BE2C (cell line): Measurements from ENCODE around the gene GRIK2.

Source experiments
- DNase-seq: peaks from one replicate; pipeline ENCODE4 v3.0.0-alpha.2; 2020
- H3K27me3 ChIP-seq: fragments of 250-450 bp; sonication (Bioruptor Pico); 2 replicates; pipeline ENCODE4 v1.5.1; 2020; ENCODE audit warnings: mild to moderate bottlenecking
- H3K36me3 ChIP-seq: fragments of 250-450 bp; sonication (Bioruptor Pico); 2 replicates; pipeline ENCODE4 v1.5.1; 2020; ENCODE audit warnings: mild to moderate bottlenecking
- H3K4me1 ChIP-seq: fragments of 250-450 bp; sonication (Bioruptor Pico); 2 replicates; pipeline ENCODE4 v1.5.1; 2020
- H3K4me3 ChIP-seq: 2 replicates; pipeline ENCODE4 v1.5.1; 2011; ENCODE audit warnings: low read depth, low read length
- H3K9me3 ChIP-seq: fragments of 250-450 bp; sonication (Bioruptor Pico); 2 replicates; pipeline ENCODE4 v1.5.1; 2020
- TF ChIP-seq, protein P1 (sequence below): IDR thresholded peaks from 2 replicates; pipeline ENCODE4 v1.5.1; 2012; ENCODE audit warnings: mild to moderate bottlenecking, low read depth, low read length

The GRIK2 gene

GRCh38 chr6:101940391-101940790 lies 546.9 kb downstream of the GRIK2 start:
- H3K36me3 ChIP-seq = no peaks in the 10 kb centered on the region
- no peaks in the 10 kb centered on the region for H3K4me1 ChIP-seq
- TF ChIP-seq, protein P1, sequence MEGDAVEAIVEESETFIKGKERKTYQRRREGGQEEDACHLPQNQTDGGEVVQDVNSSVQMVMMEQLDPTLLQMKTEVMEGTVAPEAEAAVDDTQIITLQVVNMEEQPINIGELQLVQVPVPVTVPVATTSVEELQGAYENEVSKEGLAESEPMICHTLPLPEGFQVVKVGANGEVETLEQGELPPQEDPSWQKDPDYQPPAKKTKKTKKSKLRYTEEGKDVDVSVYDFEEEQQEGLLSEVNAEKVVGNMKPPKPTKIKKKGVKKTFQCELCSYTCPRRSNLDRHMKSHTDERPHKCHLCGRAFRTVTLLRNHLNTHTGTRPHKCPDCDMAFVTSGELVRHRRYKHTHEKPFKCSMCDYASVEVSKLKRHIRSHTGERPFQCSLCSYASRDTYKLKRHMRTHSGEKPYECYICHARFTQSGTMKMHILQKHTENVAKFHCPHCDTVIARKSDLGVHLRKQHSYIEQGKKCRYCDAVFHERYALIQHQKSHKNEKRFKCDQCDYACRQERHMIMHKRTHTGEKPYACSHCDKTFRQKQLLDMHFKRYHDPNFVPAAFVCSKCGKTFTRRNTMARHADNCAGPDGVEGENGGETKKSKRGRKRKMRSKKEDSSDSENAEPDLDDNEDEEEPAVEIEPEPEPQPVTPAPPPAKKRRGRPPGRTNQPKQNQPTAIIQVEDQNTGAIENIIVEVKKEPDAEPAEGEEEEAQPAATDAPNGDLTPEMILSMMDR = no peak
- no peak overlapping the region for H3K4me3 ChIP-seq
- H3K9me3 ChIP-seq = no peaks in the 10 kb centered on the region
- H3K27me3 ChIP-seq = no peaks in the 10 kb centered on the region
- no peak for DNase-seq

GRCh38 chr6:101956961-101957360 lies 563.5 kb downstream of the GRIK2 start:
- TF ChIP-seq, protein P1 = no peak
- no peaks in the 10 kb centered on the region for H3K27me3 ChIP-seq
- DNase-seq = no peak

GRCh38 chr6:101961357-101961756 lies 567.8 kb downstream of the GRIK2 start:
- H3K4me3 ChIP-seq = no peak overlapping the region
- H3K9me3 ChIP-seq = no peaks in the 10 kb centered on the region
- H3K4me1 ChIP-seq = no peaks in the 10 kb centered on the region
- DNase-seq = no peak
- H3K27me3 ChIP-seq = no peaks in the 10 kb centered on the region
- TF ChIP-seq, protein P1 = 0 out of 2 replicates have a peak, but pooled peaks have one; percentile 4
- no peaks in the 10 kb centered on the region for H3K36me3 ChIP-seq

More at GRCh38 chr6:101956961-101957360, 563.5 kb downstream of the GRIK2 start:
- H3K4me3 ChIP-seq = no peak overlapping the region
- H3K9me3 ChIP-seq = no peaks in the 10 kb centered on the region
- no peaks in the 10 kb centered on the region for H3K4me1 ChIP-seq
- H3K36me3 ChIP-seq = no peaks in the 10 kb centered on the region; the same call in 1 of the 2 replicates

GRCh38 chr6:101980924-101981323 lies 587.4 kb downstream of the GRIK2 start:
- no peaks in the 10 kb centered on the region for H3K27me3 ChIP-seq
- H3K9me3 ChIP-seq = no peaks in the 10 kb centered on the region
- no peak overlapping the region for H3K4me3 ChIP-seq
- TF ChIP-seq, protein P1 = no peak
- H3K4me1 ChIP-seq = peaks cover 12% of the 10 kb centered on the region
- peak; percentile 42 for DNase-seq
- no peaks in the 10 kb centered on the region for H3K36me3 ChIP-seq

GRCh38 chr6:101986476-101986875 lies 593.0 kb downstream of the GRIK2 start:
- Histone ChIP-seq H3K27me3 (no peaks in the 10 kb centered on the region), H3K9me3 (no peaks in the 10 kb centered on the region), H3K36me3 (no peaks in the 10 kb centered on the region), H3K4me3 (no peak overlapping the region), H3K4me1 (no peaks in the 10 kb centered on the region; the same call in 1 of the 2 replicates)
- DNase-seq = no peak
- TF ChIP-seq, protein P1 = no peak

GRCh38 chr6:101992286-101992685 lies 598.8 kb downstream of the GRIK2 start:
- Histone ChIP-seq H3K9me3 (no peaks in the 10 kb centered on the region), H3K36me3 (no peaks in the 10 kb centered on the region), H3K27me3 (no peaks in the 10 kb centered on the region), H3K4me3 (no peak overlapping the region), H3K4me1 (no peaks in the 10 kb centered on the region)
- no peak for DNase-seq
- TF ChIP-seq, protein P1 = no peak
